ENCODE data around the gene TSPAN31.

Gene TSPAN31

DNA sequence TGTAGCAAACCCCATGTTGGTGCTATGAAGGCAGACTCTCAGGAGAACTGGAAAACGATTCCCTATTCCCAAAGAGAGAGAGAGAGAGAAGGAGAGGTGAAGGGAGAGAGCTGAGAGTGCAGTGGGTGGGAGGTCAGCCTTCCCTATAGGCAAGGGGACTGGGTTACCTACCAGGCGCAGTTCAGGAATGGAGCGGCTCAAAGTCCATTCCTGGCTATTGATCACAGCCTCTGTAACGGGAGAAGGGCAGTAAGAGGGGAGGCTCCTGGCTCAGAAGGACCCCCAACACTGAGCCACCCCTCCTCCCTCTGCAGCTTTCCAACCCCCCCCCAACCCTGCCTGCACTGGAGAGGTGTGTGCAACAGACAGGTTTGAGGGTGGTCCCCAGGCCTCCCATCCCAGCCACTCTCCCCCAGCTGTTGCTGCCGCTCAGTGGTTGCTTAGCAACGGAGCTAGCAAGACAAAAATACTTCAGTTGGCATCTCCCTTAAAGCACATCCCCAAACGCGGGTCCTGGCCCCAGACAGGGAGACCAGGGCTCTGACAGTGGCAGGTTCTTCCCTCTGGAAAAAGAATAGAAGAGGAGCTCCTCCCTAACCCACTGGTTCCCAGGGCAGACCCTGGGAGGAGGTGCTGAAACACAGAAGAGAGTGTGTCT, 9.5 kb upstream of the TSPAN31 start:
- POLR2A ChIA-PET, result interaction anchor here (0.7 to 6.9 kb wide), 6 partner anchors 9 to 41 kb away, joined by 3 to 42 read pairs (median 4); partner anchors contain the start of genes CDK4, EEF1AKMT3, METTL1 and OS9
- CTCF ChIA-PET, result interaction anchor here (0.7 to 3.6 kb wide), 7 partner anchors 9 to 276 kb away, joined by 3 to 25 read pairs (median 3); no protein-coding TSS in a partner anchor
- TF ChIP-seq NFRKB (IDR thresholded peaks at IDR 0.05), result no peak
- TF ChIP-seq BHLHE40 (IDR thresholded peaks at IDR 0.05; ENCODE audit: borderline replicate concordance), result no peak
- TF ChIP-seq, protein P1, sequence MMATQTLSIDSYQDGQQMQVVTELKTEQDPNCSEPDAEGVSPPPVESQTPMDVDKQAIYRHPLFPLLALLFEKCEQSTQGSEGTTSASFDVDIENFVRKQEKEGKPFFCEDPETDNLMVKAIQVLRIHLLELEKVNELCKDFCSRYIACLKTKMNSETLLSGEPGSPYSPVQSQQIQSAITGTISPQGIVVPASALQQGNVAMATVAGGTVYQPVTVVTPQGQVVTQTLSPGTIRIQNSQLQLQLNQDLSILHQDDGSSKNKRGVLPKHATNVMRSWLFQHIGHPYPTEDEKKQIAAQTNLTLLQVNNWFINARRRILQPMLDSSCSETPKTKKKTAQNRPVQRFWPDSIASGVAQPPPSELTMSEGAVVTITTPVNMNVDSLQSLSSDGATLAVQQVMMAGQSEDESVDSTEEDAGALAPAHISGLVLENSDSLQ (IDR thresholded peaks at IDR 0.05), result no peak
- TF ChIP-seq FOXA1 (IDR thresholded peaks at IDR 0.05), result no peak
- TF ChIP-seq SP1 (IDR thresholded peaks at IDR 0.05), result no peak
- TF ChIP-seq FOXM1 (IDR thresholded peaks at IDR 0.05; ENCODE audit: borderline replicate concordance), result no peak
- no peak for TF ChIP-seq CTBP1 (IDR thresholded peaks at IDR 0.05; ENCODE audit: borderline replicate concordance)
- no peak for TF ChIP-seq HDGF (IDR thresholded peaks at IDR 0.05; ENCODE audit: borderline replicate concordance)
- TF ChIP-seq LEF1 (IDR thresholded peaks at IDR 0.05; ENCODE audit: borderline replicate concordance), result no peak
- no peak for TF ChIP-seq ARNT (IDR thresholded peaks at IDR 0.05)
- no peak for TF ChIP-seq L3MBTL2 (conservative IDR thresholded peaks at IDR 0.05)
- DNase-seq (ENCODE audit: extremely low spot score), result no peak

DNA sequence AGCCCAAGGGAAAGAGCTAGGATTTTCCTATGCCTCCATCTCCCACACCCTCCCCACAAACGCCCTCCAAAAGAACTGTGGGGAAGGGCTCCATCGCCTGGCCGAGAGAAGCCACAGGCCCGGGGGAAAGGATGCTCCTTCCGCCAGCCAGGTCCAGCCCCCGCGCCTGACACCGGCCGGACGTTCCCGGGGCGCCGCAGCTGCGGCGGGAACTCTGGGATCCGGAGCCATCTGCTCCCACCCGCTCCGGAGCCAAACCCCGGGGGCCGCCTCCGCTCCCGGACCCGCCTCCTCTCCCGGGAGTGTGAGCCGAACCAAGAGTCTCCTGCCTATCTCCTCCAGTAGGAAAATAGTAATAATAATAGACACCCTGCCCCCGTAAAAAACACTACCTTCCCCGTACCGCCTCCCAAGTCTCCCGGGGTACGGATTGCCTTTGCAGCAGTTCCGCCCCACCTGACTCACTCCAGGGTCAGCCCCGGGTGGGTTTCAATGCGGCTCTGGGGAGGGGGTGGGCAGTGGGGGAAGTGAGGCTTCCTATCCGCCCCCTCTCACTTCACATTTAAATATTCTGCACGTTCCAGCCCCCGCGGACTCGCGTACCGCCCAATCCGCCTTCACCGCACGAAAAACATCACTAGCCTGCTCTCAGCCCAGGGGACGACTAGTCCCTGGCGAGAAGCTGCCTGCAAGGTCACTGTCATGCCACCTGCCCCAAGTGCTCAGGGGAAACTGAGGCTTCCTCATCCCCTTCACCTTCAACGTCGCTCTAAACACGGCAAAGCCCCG, 8.7 kb upstream of the TSPAN31 start:
- peak; percentile 52 for DNase-seq (ENCODE audit: extremely low spot score)
- ChIA-PET CTCF (interaction anchor here (0.7 to 3.6 kb wide), 9 partner anchors 10 to 277 kb away, joined by 3 to 25 read pairs (median 3); no protein-coding TSS in a partner anchor), POLR2A (interaction anchor here (0.7 to 6.9 kb wide), 9 partner anchors 9 to 43 kb away, joined by 3 to 42 read pairs (median 4); partner anchors contain the start of genes CDK4, EEF1AKMT3, METTL1 and OS9)
- TF ChIP-seq TARDBP (IDR thresholded peaks at IDR 0.05) (no peak), FOXA1 (IDR thresholded peaks at IDR 0.05) (no peak), HDGF (IDR thresholded peaks at IDR 0.05; ENCODE audit: borderline replicate concordance) (no peak)

DNA sequence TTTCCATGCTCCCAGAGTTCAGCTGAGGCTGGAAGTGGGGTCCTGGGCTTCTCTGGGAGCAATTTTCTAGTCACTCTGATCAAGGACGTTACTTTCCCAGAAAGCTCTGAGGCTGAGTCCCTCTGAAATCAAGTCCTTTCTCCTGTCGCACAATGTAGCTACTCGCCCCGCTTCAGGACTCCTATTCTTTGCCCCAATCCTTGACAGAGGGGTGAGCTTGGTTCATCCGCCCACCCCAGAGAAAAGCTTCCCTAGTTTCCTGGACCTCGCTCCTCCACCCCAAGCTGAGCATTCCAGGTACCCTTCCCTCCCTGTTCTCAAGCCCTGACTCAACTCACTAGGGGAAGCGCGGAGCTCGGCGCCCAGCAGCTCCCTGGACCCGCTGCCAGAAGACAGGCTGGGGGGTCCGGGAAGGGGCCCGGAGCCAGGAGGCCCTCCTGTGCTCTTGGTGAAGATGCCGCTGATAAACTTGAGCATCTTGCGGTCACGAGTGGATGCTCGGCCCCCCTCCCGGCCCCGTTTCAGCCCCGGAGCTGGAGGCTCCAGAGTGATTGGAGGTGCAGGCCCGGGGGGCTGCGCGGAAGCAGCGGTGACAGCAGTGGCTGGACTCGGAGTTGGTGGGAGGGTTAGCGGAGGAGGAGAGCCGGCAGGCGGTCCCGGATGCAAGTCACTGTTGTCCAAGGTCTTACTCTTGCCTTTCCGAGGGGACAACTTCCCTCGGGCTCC, 7.9 kb upstream of the TSPAN31 start:
- TF ChIP-seq, protein P1 (IDR thresholded peaks at IDR 0.05), result no peak
- TF ChIP-seq FOXM1 (IDR thresholded peaks at IDR 0.05; ENCODE audit: borderline replicate concordance) (no peak), TARDBP (IDR thresholded peaks at IDR 0.05) (no peak), NFRKB (IDR thresholded peaks at IDR 0.05) (no peak), CTBP1 (IDR thresholded peaks at IDR 0.05; ENCODE audit: borderline replicate concordance) (no peak), ARNT (IDR thresholded peaks at IDR 0.05) (no peak)
- DNase-seq (ENCODE audit: extremely low spot score), result no peak
- POLR2A ChIA-PET, result interaction anchor here (0.5 to 6.9 kb wide), 7 partner anchors 8 to 653 kb away, joined by 3 to 42 read pairs (median 4); partner anchors contain the start of genes CDK4, EEF1AKMT3, METTL1 and OS9
- CTCF ChIA-PET, result interaction anchor here (0.7 to 3.6 kb wide), 5 partner anchors 11 to 162 kb away, joined by 3 to 25 read pairs (median 4); no protein-coding TSS in a partner anchor

DNA sequence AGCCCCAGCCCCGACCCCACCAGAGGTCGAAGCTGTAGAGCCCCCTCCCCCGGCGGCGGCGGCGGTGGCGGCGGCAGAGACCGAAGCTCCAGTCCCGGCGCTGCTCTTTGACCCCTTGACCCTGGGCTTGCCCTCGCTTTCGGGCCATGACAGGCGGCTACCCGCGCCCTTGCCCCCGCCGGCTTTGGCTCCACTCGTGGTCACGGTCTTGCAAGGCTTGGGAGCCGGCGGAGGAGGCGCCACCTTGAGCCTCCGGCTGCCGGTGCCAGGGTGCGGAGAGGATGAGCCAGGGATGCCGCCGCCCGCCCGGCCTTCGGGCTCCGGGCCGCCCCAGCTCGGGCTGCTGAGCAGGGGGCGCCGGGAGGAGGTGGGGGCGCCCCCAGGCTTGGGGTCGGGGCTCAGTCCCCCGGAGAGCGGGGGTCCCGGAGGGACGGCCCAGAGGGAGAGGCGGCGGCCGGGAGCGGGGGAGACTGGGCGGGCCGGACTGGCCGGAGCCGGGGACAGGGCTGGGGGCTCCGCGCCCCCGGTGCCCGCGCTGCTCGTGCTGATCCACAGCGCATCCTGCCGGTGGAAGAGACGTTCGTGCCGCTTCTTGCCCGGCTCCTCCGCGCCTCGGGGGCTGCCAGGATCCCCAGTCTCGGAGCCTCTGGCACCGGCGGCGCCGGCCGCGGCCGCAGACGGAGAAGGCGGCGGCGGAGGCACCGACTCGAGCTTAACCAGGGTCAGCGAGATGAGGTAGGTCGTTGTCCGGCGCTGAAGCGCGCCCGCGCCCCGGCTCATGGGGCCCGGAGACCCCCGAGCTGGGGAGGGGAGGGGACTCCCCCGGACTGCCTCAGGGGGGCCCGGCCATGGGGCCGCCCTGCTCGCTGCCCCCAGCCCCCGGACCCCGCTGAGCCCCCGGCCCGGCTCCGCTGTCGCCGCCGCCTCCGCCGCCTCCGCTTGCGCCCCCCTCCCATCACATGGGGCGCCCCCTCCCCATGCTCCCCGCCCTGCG, 7.1 kb upstream of the TSPAN31 start:
- TF ChIP-seq TARDBP (IDR thresholded peaks at IDR 0.05) (no peak), NFRKB (IDR thresholded peaks at IDR 0.05) (no peak), CTBP1 (IDR thresholded peaks at IDR 0.05; ENCODE audit: borderline replicate concordance) (no peak), LEF1 (IDR thresholded peaks at IDR 0.05; ENCODE audit: borderline replicate concordance) (no peak), FOXM1 (IDR thresholded peaks at IDR 0.05; ENCODE audit: borderline replicate concordance) (no peak), ELF4 (IDR thresholded peaks at IDR 0.05) (no peak), BHLHE40 (IDR thresholded peaks at IDR 0.05; ENCODE audit: borderline replicate concordance) (no peak), SP1 (IDR thresholded peaks at IDR 0.05) (no peak), FOXA1 (IDR thresholded peaks at IDR 0.05) (no peak), ZNF384 (IDR thresholded peaks at IDR 0.05) (no peak), HDGF (IDR thresholded peaks at IDR 0.05; ENCODE audit: borderline replicate concordance) (no peak), FOXK2 (IDR thresholded peaks at IDR 0.05) (no peak)
- ChIA-PET CTCF (interaction anchor here (0.7 to 3.6 kb wide), 2 partner anchors 12 to 139 kb away, joined by 4 to 25 read pairs; no protein-coding TSS in a partner anchor), POLR2A (interaction anchor here (0.5 to 6.9 kb wide), 6 partner anchors 7 to 654 kb away, joined by 3 to 42 read pairs (median 4); partner anchors contain the start of genes CDK4, EEF1AKMT3, METTL1 and OS9)
- DNase-seq (ENCODE audit: extremely low spot score), result no peak

DNA sequence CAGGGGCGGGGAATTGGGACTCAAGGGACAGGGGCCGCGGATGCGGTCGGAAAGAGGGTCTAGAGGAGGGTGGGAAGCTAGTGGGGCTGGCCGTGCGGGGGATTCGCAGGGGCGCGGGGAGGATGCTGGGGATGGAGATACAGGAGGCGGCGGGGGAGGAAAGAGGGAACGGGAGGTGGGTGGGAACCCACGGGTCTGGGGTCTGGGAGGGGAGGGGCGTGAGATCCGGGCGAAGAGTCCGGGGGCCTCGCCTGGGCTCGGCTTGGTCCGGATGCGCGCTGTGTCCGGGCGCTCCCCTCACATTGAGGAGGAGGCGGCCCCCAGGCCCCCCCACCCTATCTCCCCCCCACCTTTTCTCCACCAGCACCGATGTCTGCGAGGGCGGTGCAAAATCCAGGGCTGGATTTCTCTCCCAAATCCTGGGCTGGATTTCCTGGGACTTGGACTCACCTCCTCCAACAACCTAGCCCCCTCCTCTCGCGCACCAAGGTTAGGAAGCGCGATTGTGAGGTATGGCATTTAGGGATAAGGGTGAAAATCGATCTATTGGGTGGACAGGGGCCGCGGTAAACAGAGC, 6.1 kb upstream of the TSPAN31 start, which contains the start of gene AGAP2:
Gene AGAP2, minus strand, starts transcription at position 82 of the 577 bp plus-strand sequence. CDS start 496 bp downstream, outside the sequence.
- peak; percentile 70 for DNase-seq (ENCODE audit: extremely low spot score)
- CTCF ChIA-PET, result no interaction called here
- TF ChIP-seq, protein P1 (IDR thresholded peaks at IDR 0.05), result no peak
- TF ChIP-seq LEF1 (IDR thresholded peaks at IDR 0.05; ENCODE audit: borderline replicate concordance) (no peak), ELF4 (IDR thresholded peaks at IDR 0.05) (no peak), FOXK2 (IDR thresholded peaks at IDR 0.05) (no peak), ZNF384 (IDR thresholded peaks at IDR 0.05) (no peak), L3MBTL2 (conservative IDR thresholded peaks at IDR 0.05) (no peak), CTBP1 (IDR thresholded peaks at IDR 0.05; ENCODE audit: borderline replicate concordance) (no peak)
- POLR2A ChIA-PET, result interaction anchor here (0.7 kb wide), 1 partner anchor 13 kb away, joined by 3 read pairs; no protein-coding TSS in a partner anchor
